Smooth muscle cell (in vitro differentiated cells): ENCODE data around the gene MTCL1. TPM values are rescaled to one million over a fixed set of nuclear protein-coding genes. Genes with fewer than 3 reads are reported as not detected.

Source experiments
- DNase-seq: peaks from one replicate; lab custom pipeline; 2025; ENCODE audit not compliant: unreplicated experiment; lab: John Stamatoyannopoulos, UW
- H2AFZ ChIP-seq: fragments of 200-600 bp; sonication (generic); 2 replicates; pipeline ENCODE4 v1.6.0; 2016; ENCODE audit warnings: antibody characterized with exemption, low read depth, mild to moderate bottlenecking
- H3F3A ChIP-seq: fragments of 200-600 bp; sonication (generic); 2 replicates; pipeline ENCODE4 v1.6.0; 2017; ENCODE audit warnings: antibody characterized with exemption, low read depth
- H3K27ac ChIP-seq: fragments of 200-600 bp; sonication (generic); 2 replicates; pipeline ENCODE4 v1.5.1; 2016; ENCODE audit warnings: low read depth, mild to moderate bottlenecking
- H3K27me3 ChIP-seq: fragments of 200-600 bp; sonication (generic); 2 replicates; pipeline ENCODE4 v1.6.1; 2016; ENCODE audit warnings: low read depth, mild to moderate bottlenecking
- H3K36me3 ChIP-seq: fragments of 200-600 bp; sonication (generic); 2 replicates; pipeline ENCODE4 v1.5.1; 2016; ENCODE audit warnings: low read depth
- H3K4me1 ChIP-seq: fragments of 200-600 bp; sonication (generic); 2 replicates; pipeline ENCODE4 v1.5.1; 2016; ENCODE audit warnings: low read depth
- H3K4me2 ChIP-seq: fragments of 200-600 bp; sonication (generic); 2 replicates; pipeline ENCODE4 v1.6.0; 2016; ENCODE audit warnings: mild to moderate bottlenecking
- H3K4me3 ChIP-seq: fragments of 200-600 bp; sonication (generic); 2 replicates; pipeline ENCODE4 v1.5.1; 2016; ENCODE audit warnings: mild to moderate bottlenecking
- H3K79me2 ChIP-seq: fragments of 200-600 bp; sonication (generic); 2 replicates; pipeline ENCODE4 v1.6.0; 2016; ENCODE audit warnings: low read depth, mild to moderate bottlenecking
- H3K9ac ChIP-seq: fragments of 200-600 bp; sonication (generic); 2 replicates; pipeline ENCODE4 v1.6.0; 2016; ENCODE audit warnings: low read depth
- H3K9me3 ChIP-seq: fragments of 200-600 bp; sonication (generic); replicated peaks from 2 replicates; pipeline ENCODE4 v1.5.1; 2016; ENCODE audit warnings: low read depth
- H4K20me1 ChIP-seq: fragments of 200-600 bp; sonication (generic); 2 replicates; pipeline ENCODE4 v1.6.0; 2016; ENCODE audit warnings: low read depth
- WGBS: methylation state at CpG from one replicate; pipeline ENCODE4 v1.1.7; 2016; ENCODE audit warnings: low lambda C conversion rate; 5-methylcytosine and 5-hydroxymethylcytosine counted together
- polyA plus RNA-seq: library from polyadenylated mRNA; unstranded; fragments of >200 nt; fragmentation: Nextera tagmentation; extraction: Ambion mirVana; gene quantifications from 2 replicates; pipeline ENCODE4 v1.2.1, GENCODE V29; 2016
- total RNA-seq: library from RNA; depleted of rRNA; stranded (reverse); fragments of >200 nt; gene quantifications from 2 replicates; pipeline ENCODE4 v1.2.3, GENCODE V29; 2014
- TF ChIP-seq, protein P1 (sequence below): fragments of 200-600 bp; sonication (generic); IDR thresholded peaks from 2 replicates; pipeline ENCODE4 v1.5.1; 2017; ENCODE audit warnings: borderline replicate concordance, mild to moderate bottlenecking, antibody characterized with exemption; ENCODE audit not compliant: insufficient read depth, poor library complexity, severe bottlenecking

Gene MTCL1
- total and polyA plus RNA-seq, 2 experiments from 2014 or later, result 5.5 to 15.2 TPM

DNA sequence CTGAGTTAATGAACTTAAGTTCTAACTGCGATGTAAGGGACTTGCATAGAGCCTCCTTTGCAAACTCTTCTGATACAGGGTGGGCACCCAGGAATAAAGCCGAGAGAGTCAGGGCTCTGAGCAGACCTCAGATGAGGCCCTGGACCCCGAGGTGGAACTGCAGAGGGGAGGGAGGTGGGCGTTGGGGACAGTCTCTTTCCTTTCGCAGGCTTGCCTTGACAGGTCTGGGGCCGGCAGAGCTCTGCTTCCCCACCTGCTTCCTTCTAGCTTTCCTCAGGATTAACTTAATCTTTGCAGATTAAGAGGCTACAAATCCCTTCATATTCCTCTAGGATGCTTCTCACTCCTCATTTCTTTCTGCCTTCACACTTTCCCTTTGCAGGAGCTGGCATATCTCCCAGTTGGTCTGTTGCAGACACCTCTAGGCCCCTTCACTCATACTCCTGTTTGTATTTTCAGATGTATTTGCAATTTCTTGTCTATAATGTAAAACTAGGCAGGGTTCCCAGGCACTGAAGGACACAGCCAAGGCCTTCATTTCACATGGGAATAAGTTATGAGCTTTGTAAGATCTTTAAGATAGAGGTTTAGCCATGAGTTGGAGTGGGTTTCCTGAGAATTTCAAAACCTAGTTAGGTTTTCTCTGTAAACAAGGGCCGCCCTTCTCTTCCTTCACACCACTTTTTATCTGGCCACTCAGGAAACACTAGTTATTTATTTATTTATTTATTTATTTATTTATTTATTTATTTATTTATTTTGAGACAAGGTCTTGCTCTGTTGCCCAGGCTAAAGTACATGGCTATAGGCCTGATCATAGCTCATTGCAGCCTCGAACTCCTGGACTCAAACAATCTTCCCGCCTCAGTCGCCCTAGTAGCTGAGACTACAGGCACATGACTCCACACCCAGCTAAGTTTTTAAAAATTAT, 70.9 kb downstream of the MTCL1 start:
- Histone ChIP-seq H3K36me3 (no peaks in the 10 kb centered on the region), H3K4me2 (no peak overlapping the region), H3K4me1 (peaks cover 68% of the 10 kb centered on the region), H3K4me3 (no peak overlapping the region), H3K27ac (no peak overlapping the region), H3K27me3 (no peaks in the 10 kb centered on the region), H3K9ac (no peak overlapping the region), H4K20me1 (no peaks in the 10 kb centered on the region), H2AFZ (no peak overlapping the region), H3F3A (peaks cover 10% of the 10 kb centered on the region), H3K9me3 (no peaks in the 10 kb centered on the region), H3K79me2 (no peaks in the 10 kb centered on the region)
- no peak for DNase-seq
- TF ChIP-seq, protein P1, sequence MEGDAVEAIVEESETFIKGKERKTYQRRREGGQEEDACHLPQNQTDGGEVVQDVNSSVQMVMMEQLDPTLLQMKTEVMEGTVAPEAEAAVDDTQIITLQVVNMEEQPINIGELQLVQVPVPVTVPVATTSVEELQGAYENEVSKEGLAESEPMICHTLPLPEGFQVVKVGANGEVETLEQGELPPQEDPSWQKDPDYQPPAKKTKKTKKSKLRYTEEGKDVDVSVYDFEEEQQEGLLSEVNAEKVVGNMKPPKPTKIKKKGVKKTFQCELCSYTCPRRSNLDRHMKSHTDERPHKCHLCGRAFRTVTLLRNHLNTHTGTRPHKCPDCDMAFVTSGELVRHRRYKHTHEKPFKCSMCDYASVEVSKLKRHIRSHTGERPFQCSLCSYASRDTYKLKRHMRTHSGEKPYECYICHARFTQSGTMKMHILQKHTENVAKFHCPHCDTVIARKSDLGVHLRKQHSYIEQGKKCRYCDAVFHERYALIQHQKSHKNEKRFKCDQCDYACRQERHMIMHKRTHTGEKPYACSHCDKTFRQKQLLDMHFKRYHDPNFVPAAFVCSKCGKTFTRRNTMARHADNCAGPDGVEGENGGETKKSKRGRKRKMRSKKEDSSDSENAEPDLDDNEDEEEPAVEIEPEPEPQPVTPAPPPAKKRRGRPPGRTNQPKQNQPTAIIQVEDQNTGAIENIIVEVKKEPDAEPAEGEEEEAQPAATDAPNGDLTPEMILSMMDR, result no peak
- 85% methylated on average over 10 of the region's 10 CpGs for WGBS

DNA sequence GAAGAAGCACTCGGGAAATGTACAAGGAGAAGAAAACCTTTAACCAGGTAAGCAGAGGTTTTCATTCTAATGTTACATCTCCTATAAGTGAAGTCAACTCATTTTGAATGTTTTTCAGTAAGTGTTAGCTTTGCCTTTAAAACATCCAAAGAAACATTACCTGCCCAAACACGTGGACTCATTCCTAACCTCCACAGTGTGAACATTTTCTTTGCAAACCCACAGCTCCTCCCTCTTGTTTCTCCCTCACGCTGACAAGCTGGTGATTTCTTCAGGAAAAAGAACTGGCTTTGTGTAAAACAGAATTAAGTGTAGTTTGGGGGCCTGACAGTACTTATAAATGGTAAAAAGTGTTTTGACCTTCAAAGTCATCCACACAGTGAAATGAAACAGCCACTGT, 72.5 kb downstream of the MTCL1 start:
- H3K36me3 ChIP-seq, result no peaks in the 10 kb centered on the region
- H3K9me3 ChIP-seq, result no peaks in the 10 kb centered on the region
- no peak overlapping the region for H2AFZ ChIP-seq
- WGBS, result 79% methylated on average over 3 of the region's 3 CpGs
- no peak overlapping the region for H3K9ac ChIP-seq
- no peaks in the 10 kb centered on the region for H3K79me2 ChIP-seq
- no peaks in the 10 kb centered on the region for H3K27me3 ChIP-seq
- no peak overlapping the region for H3K4me2 ChIP-seq
- H3K4me1 ChIP-seq, result peaks cover 69% of the 10 kb centered on the region
- H3K4me3 ChIP-seq, result no peak overlapping the region
- no peak overlapping the region for H3K27ac ChIP-seq
- H3F3A ChIP-seq, result peaks cover 10% of the 10 kb centered on the region
- no peak for DNase-seq
- TF ChIP-seq, protein P1, result no peak
- H4K20me1 ChIP-seq, result no peaks in the 10 kb centered on the region

DNA sequence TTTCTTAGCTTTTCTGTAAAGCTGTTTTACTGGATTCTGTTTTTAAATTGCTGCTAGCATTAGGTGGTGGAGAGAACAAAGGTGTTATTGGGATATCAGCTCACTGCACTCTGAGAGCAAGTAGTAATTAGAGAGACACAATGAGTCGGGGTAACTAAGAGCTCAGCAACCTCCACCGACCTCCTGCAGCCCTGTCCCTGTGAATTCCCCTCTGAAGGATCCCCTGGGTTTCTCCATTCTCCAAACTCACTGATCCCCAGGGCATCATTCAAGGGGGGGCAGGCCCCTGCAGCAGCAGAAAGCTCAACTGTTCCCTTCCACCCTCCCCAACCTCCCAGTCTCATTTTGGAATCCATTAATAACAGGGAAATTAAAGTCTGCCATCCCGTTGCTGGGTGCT, 73.0 kb downstream of the MTCL1 start:
- Histone ChIP-seq H2AFZ (no peak overlapping the region), H3K9ac (no peak overlapping the region), H3K27ac (no peak overlapping the region), H3F3A (peaks cover 10% of the 10 kb centered on the region), H3K4me3 (no peak overlapping the region), H3K79me2 (no peaks in the 10 kb centered on the region), H3K4me2 (no peak overlapping the region), H4K20me1 (no peaks in the 10 kb centered on the region), H3K27me3 (no peaks in the 10 kb centered on the region), H3K9me3 (no peaks in the 10 kb centered on the region), H3K36me3 (no peaks in the 10 kb centered on the region), H3K4me1 (peaks cover 64% of the 10 kb centered on the region)
- TF ChIP-seq, protein P1, result no peak
- WGBS, result 64% methylated on average over 3 of the region's 3 CpGs
- DNase-seq, result no peak
